Lower leg skin (tissue), 3 donors: Measurements from ENCODE around the gene CLOCK.

ENCODE experiments used
- POLR2A ChIP-seq, 2 donors: fragments of 450-650 bp; IDR thresholded peaks; one replicate each; pipeline ENCODE4 v1.6.1; 2016 to 2017; ENCODE audit warnings: antibody characterized with exemption in 2 of 2, mild to moderate bottlenecking in 1 of 2, moderate library complexity in 1 of 2
- TF ChIP-seq, protein P1 (sequence below), 3 donors: fragments of 450-650 bp; IDR thresholded peaks; one replicate each; pipeline ENCODE4 v1.5.1; 2016; ENCODE audit warnings: antibody characterized with exemption in 3 of 3, mild to moderate bottlenecking in 3 of 3, moderate library complexity in 2 of 3

DNA sequence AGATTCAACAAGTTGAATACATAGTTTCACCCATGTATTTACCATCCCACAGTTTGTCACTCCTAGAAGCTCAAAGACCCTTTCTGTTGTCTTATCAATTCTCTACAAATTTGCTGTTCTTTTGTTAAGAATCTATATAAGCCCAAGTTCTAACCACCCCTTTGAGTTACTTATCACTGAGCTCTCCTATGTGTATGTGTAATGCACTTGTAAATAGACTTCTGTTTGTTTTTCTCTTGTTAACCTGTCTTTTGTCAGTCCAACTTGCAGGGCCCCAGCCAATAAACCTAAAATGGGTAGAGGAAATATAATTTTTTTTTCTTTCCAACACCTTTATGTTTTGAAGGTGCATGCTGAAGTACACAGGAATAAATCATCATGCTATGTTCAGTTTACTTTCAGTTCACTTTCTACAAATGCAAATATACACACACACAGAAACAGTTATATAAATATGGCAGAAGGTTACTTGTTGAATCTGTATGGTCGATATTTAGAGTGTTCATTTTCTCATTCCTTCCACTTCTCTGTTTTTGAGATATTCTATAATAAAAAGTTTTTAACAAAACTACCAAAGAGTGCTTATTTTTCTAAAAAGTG is 22.3 kb upstream of the CLOCK start:
- TF ChIP-seq, protein P1, sequence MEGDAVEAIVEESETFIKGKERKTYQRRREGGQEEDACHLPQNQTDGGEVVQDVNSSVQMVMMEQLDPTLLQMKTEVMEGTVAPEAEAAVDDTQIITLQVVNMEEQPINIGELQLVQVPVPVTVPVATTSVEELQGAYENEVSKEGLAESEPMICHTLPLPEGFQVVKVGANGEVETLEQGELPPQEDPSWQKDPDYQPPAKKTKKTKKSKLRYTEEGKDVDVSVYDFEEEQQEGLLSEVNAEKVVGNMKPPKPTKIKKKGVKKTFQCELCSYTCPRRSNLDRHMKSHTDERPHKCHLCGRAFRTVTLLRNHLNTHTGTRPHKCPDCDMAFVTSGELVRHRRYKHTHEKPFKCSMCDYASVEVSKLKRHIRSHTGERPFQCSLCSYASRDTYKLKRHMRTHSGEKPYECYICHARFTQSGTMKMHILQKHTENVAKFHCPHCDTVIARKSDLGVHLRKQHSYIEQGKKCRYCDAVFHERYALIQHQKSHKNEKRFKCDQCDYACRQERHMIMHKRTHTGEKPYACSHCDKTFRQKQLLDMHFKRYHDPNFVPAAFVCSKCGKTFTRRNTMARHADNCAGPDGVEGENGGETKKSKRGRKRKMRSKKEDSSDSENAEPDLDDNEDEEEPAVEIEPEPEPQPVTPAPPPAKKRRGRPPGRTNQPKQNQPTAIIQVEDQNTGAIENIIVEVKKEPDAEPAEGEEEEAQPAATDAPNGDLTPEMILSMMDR (IDR thresholded peaks at IDR 0.05): no peak
- TF ChIP-seq POLR2A (IDR thresholded peaks at IDR 0.05): no peak
